CD4-positive, alpha-beta memory T cell (primary cell): ENCODE measurements around the gene GLS. TPM values are rescaled to one million over a fixed set of nuclear protein-coding genes. Genes with fewer than 3 reads are reported as not detected.

ENCODE experiments used
- CTCF ChIA-PET: fragments of 350-600 bp; sonication (Branson Sonifier 250); formaldehyde crosslinking; loops from one replicate; lab custom pipeline; 2021; ENCODE audit warnings: inconsistent platforms; ENCODE audit not compliant: partially characterized antibody; lab: Charles Lee
- POLR2A ChIA-PET: fragments of 350-600 bp; sonication (Branson Sonifier 250); formaldehyde crosslinking; loops from one replicate; lab custom pipeline; 2021; ENCODE audit not compliant: partially characterized antibody; lab: Charles Lee
- DNase-seq, 5 donors: peaks; one replicate each; pipeline versions ENCODE4 v3.0.0 to v3.0.0-alpha.2; 2020 to 2022; ENCODE audit warnings: mixed read lengths in 1 of 5
- H3K27ac ChIP-seq: one replicate; pipeline ENCODE4 v1.7.0; 2013; ENCODE audit warnings: low read depth, low read length
- H3K27me3 ChIP-seq: 2 replicates; pipeline ENCODE4 v1.7.0; 2013; ENCODE audit warnings: mild to moderate bottlenecking, low read length, moderate library complexity; ENCODE audit not compliant: insufficient read depth
- H3K36me3 ChIP-seq: 2 replicates; pipeline ENCODE4 v1.7.0; 2013; ENCODE audit warnings: mild to moderate bottlenecking, low read length, moderate library complexity; ENCODE audit not compliant: insufficient read depth
- H3K4me1 ChIP-seq: 2 replicates; pipeline ENCODE4 v1.7.0; 2013; ENCODE audit warnings: mild to moderate bottlenecking, low read length, moderate library complexity; ENCODE audit not compliant: insufficient read depth
- H3K4me3 ChIP-seq, 2 donors: one replicate each; pipeline ENCODE4 v1.7.0; 2013; ENCODE audit warnings: low read length in 2 of 2, mild to moderate bottlenecking in 1 of 2
- H3K9me3 ChIP-seq, 2 donors: one replicate each; pipeline ENCODE4 v1.7.0; 2013; ENCODE audit warnings: low read length in 2 of 2, control low read depth in 1 of 2; ENCODE audit not compliant: control insufficient read depth in 1 of 2
- H3K27ac Mint-ChIP-seq, 7 donors: one replicate each; pipeline ENCODE4 v1.8.0; 2020 to 2021; ENCODE audit warnings: mixed read lengths in 7 of 7, mild to moderate bottlenecking in 6 of 7, inconsistent platforms in 3 of 7, moderate library complexity in 3 of 7
- H3K27me3 Mint-ChIP-seq, 2 donors: one replicate each; pipeline ENCODE4 v1.8.0; 2020 to 2021; ENCODE audit warnings: mixed read lengths in 2 of 2
- H3K36me3 Mint-ChIP-seq, 2 donors: one replicate each; pipeline ENCODE4 v1.8.0; 2020 to 2021; ENCODE audit warnings: mixed read lengths in 2 of 2, inconsistent platforms in 1 of 2, mild to moderate bottlenecking in 1 of 2
- H3K4me1 Mint-ChIP-seq, 4 donors: one replicate each; pipeline ENCODE4 v1.8.0; 2020 to 2021; ENCODE audit warnings: mixed read lengths in 4 of 4, mild to moderate bottlenecking in 1 of 4
- H3K4me3 Mint-ChIP-seq, 8 donors: one replicate each; pipeline ENCODE4 v1.8.0; 2020 to 2021; ENCODE audit warnings: mixed read lengths in 8 of 8, mild to moderate bottlenecking in 7 of 8, moderate library complexity in 6 of 8, inconsistent platforms in 3 of 8
- H3K9me3 Mint-ChIP-seq, 8 donors: one replicate each; pipeline ENCODE4 v1.8.0; 2020 to 2021; ENCODE audit warnings: mixed read lengths in 8 of 8, mild to moderate bottlenecking in 5 of 8, inconsistent platforms in 3 of 8, moderate library complexity in 1 of 8
- intact Hi-C: fragments of 100-400 bp; cut with micrococcal nuclease; formaldehyde crosslinking; loops from one replicate; pipeline ENCODE4 v1.15.1; 2023
- polyA plus RNA-seq, 2 donors: library from polyadenylated mRNA; unstranded; fragments of 300-500 nt; fragmentation: Illumina TruSeq; gene quantifications; one replicate each; pipeline ENCODE4 v1.2.3, GENCODE V29; 2021
- total RNA-seq, 2 experiments: library from RNA; stranded (reverse); gene quantifications; one replicate each; pipeline ENCODE4 v1.2.3, GENCODE V29; 2021

Gene GLS
- total and polyA plus RNA-seq, 4 experiments from 2014 or later: 27.0 to 208 (median 132) TPM

DNA sequence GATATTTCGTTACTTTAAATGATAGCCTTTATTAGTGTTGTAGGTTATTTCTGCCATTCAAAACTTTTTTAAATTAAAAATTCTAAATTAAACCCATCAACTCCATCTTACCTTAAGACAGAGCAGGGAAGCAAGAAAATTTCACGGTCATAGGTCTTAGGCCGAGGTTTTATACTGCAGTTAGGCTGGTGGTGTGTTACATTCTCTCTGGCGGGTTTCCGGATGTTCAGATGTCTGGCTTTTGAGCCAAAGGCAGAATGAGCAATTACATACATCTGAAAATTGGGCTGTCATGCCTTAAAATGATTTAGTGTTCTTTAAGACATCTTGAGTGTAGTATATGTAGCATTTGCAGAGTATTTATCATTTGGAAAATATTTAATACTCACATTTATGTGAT is 27.9 kb downstream of the GLS start:
- ChIA-PET POLR2A (no interaction called here), CTCF (no interaction called here)
- peaks cover 10% of the 10 kb centered on the region for H3K36me3 ChIP-seq
- Mint-ChIP-seq H3K36me3 (peaks cover 26 to 57% of the 10 kb centered on the region in 2 donors), H3K27me3 (no peaks in the 10 kb centered on the region), H3K9me3 (no peaks in the 10 kb centered on the region), H3K27ac (peak overlapping the region in 1 of 7 donors; percentile 30), H3K4me3 (no peak overlapping the region), H3K4me1 (peaks cover 22 to 37% (median 25%) of the 10 kb centered on the region in 4 donors)
- H3K4me3 ChIP-seq: no peak overlapping the region
- H3K27me3 ChIP-seq: no peaks in the 10 kb centered on the region
- intact Hi-C loops: no loop called here
- H3K9me3 ChIP-seq: no peaks in the 10 kb centered on the region
- DNase-seq: no peak
- H3K27ac ChIP-seq: no peak overlapping the region
- peaks cover 16% of the 10 kb centered on the region for H3K4me1 ChIP-seq

GRCh38 chr2:190909680-190910079 is 29.1 kb downstream of the GLS start:
- H3K27ac Mint-ChIP-seq: peak overlapping the region in 1 of 7 donors; percentile 80

DNA sequence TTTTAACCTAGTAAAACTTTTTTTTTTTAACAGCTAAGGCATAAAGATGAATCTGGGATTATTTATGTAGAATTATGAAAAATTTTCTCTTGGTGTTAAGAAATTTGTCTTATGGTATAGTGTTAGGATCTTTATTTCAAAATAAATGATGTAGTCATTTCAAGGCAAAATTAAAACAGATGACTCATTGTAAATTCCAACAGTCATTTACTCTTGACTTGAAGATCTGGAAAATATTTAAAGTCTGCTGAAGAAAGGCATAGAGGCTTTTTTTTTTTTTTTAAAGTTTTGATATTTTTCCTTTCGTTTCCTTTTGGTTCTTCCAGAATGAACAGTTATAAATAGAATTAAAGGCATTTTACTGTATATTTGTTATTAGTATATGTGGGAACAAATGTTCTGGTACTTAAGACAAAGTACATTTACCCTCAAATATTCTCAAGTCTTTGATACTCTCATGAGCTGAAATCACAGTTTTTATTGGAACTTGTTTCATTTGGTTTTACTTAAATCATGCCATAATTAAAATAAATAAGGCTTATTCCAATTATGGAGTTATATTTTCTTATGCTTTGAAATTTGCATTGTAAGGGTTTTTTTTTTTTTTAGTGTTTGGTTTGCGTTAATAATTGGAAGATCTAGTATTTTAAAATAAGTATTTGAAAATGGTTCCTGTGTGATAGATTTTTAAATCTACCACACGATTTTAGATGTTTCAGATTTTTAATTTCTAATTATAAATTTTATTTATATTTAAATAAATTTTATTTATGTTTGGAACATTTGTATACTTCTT is 29.9 kb downstream of the GLS start:
- Mint-ChIP-seq H3K4me1 (peaks cover 21 to 27% (median 22%) of the 10 kb centered on the region in 4 donors), H3K27ac (peak overlapping the region in 2 of 7 donors; percentile 29 to 38)

More at GRCh38 chr2:190909680-190910079, 29.1 kb downstream of the GLS start:
- Histone ChIP-seq H3K4me3 (no peak overlapping the region), H3K27me3 (no peaks in the 10 kb centered on the region), H3K9me3 (no peaks in the 10 kb centered on the region), H3K4me1 (peaks cover 16% of the 10 kb centered on the region), H3K36me3 (peaks cover 9% of the 10 kb centered on the region), H3K27ac (no peak overlapping the region)
- ChIA-PET CTCF (no interaction called here), POLR2A (interaction anchor here (2.7 kb wide), 1 partner anchor 28 kb away, joined by 8 read pairs; no protein-coding TSS in a partner anchor)
- peaks cover 19 to 30% (median 23%) of the 10 kb centered on the region in 4 donors for H3K4me1 Mint-ChIP-seq
- H3K27me3 Mint-ChIP-seq: no peaks in the 10 kb centered on the region
- DNase-seq: no peak
- H3K36me3 Mint-ChIP-seq: peaks cover 18 to 50% of the 10 kb centered on the region in 2 donors
- no peak overlapping the region for H3K4me3 Mint-ChIP-seq
- H3K9me3 Mint-ChIP-seq: no peaks in the 10 kb centered on the region
- intact Hi-C loops: no loop called here

GRCh38 chr2:190911813-190912212 is 31.2 kb downstream of the GLS start:
- ChIA-PET CTCF (interaction anchor here (0.9 kb wide), 1 partner anchor 62 kb away, joined by 3 read pairs; no protein-coding TSS in a partner anchor), POLR2A (interaction anchor here (2.7 kb wide), 1 partner anchor 30 kb away, joined by 8 read pairs; no protein-coding TSS in a partner anchor)
- H3K4me1 ChIP-seq: peaks cover 16% of the 10 kb centered on the region
- Mint-ChIP-seq H3K36me3 (peaks cover 24 to 48% of the 10 kb centered on the region in 2 donors), H3K4me3 (peak overlapping the region in 2 of 8 donors; percentile 17 to 40), H3K27me3 (no peaks in the 10 kb centered on the region), H3K9me3 (no peaks in the 10 kb centered on the region), H3K27ac (peak overlapping the region in 6 of 7 donors; percentile 10 to 71 (median 30)), H3K4me1 (peaks cover 22 to 30% (median 26%) of the 10 kb centered on the region in 4 donors)
- no peak for DNase-seq
- peaks cover 13% of the 10 kb centered on the region for H3K36me3 ChIP-seq
- H3K4me3 ChIP-seq: no peak overlapping the region
- no peaks in the 10 kb centered on the region for H3K27me3 ChIP-seq
- intact Hi-C loops: no loop called here
- no peaks in the 10 kb centered on the region for H3K9me3 ChIP-seq
- H3K27ac ChIP-seq: no peak overlapping the region

More for the DNA sequence above, 29.9 kb downstream of the GLS start:
- Mint-ChIP-seq H3K4me3 (no peak overlapping the region), H3K27me3 (no peaks in the 10 kb centered on the region), H3K36me3 (peaks cover 18 to 45% of the 10 kb centered on the region in 2 donors), H3K9me3 (no peaks in the 10 kb centered on the region)
- H3K4me1 ChIP-seq: peaks cover 16% of the 10 kb centered on the region
- no peaks in the 10 kb centered on the region for H3K27me3 ChIP-seq
- no peak for DNase-seq
- no peak overlapping the region for H3K27ac ChIP-seq
- POLR2A ChIA-PET: interaction anchor here (2.7 kb wide), 1 partner anchor 29 kb away, joined by 8 read pairs; no protein-coding TSS in a partner anchor
- peaks cover 6% of the 10 kb centered on the region for H3K36me3 ChIP-seq
- CTCF ChIA-PET: interaction anchor here (0.9 kb wide), 1 partner anchor 60 kb away, joined by 3 read pairs; no protein-coding TSS in a partner anchor
- H3K4me3 ChIP-seq: no peak overlapping the region
- no peaks in the 10 kb centered on the region for H3K9me3 ChIP-seq
- intact Hi-C loops: no loop called here

DNA sequence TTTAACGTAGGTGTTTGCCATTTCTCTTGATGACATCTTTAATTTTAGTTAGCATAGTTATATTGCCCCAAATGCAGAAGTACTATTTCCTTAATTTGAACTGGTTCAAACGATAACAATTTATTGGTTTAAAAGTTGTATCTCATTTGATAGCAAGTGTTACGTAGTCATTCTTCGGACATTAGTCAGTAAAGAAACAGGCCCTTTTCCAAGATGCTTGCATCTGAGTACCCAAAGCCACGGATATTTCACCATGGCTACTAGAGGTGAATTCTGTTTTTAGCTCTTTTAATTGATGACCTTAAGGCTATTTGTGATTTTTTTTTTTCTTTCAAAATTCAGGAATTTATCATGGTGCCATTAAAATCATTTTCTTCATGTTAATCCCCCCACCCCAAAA is 32.1 kb downstream of the GLS start:
- Histone ChIP-seq H3K36me3 (peaks cover 18% of the 10 kb centered on the region), H3K27ac (no peak overlapping the region), H3K9me3 (no peaks in the 10 kb centered on the region), H3K4me3 (no peak overlapping the region), H3K27me3 (no peaks in the 10 kb centered on the region), H3K4me1 (peaks cover 16% of the 10 kb centered on the region)
- ChIA-PET CTCF (interaction anchor here (1.1 kb wide), 1 partner anchor 62 kb away, joined by 4 read pairs; no protein-coding TSS in a partner anchor), POLR2A (interaction anchor here (0.6 kb wide), 1 partner anchor 34 kb away, joined by 3 read pairs; no protein-coding TSS in a partner anchor)
- no peak overlapping the region for H3K4me3 Mint-ChIP-seq
- intact Hi-C loops: no loop called here
- H3K9me3 Mint-ChIP-seq: no peaks in the 10 kb centered on the region
- no peaks in the 10 kb centered on the region for H3K27me3 Mint-ChIP-seq
- H3K4me1 Mint-ChIP-seq: peaks cover 26 to 37% (median 32%) of the 10 kb centered on the region in 4 donors
- peak overlapping the region in 4 of 7 donors; percentile 13 to 71 (median 18) for H3K27ac Mint-ChIP-seq
- H3K36me3 Mint-ChIP-seq: peaks cover 30 to 52% of the 10 kb centered on the region in 2 donors
- DNase-seq: no peak

DNA sequence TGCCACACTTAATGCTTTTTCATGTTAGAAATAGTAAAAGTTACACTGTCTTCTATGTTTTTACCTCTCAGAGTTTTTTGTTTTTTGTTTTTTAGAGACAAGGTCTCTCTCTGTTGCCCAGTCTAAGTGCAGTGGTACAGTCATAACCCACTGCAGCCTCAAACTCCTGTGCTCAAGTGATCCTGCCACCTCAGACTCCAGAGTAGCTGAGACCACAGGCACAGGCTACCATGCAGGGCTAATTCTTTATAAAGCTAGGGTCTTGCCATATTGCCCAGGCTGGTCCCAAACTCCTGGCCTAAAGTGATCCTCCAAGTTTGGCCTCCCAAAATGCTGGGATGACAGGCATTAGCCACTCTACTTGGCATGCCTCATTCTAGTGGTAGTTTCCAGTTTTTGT is 33.1 kb downstream of the GLS start:
- Histone ChIP-seq H3K9me3 (no peaks in the 10 kb centered on the region), H3K4me3 (no peak overlapping the region), H3K36me3 (peaks cover 18% of the 10 kb centered on the region), H3K4me1 (peaks cover 25% of the 10 kb centered on the region), H3K27me3 (no peaks in the 10 kb centered on the region), H3K27ac (no peak overlapping the region)
- H3K27me3 Mint-ChIP-seq: no peaks in the 10 kb centered on the region
- ChIA-PET CTCF (interaction anchor here (1.1 to 2.9 kb wide), 2 partner anchors 63 kb away, joined by 4 to 9 read pairs; no protein-coding TSS in a partner anchor), POLR2A (no interaction called here)
- peaks cover 38 to 60% of the 10 kb centered on the region in 2 donors for H3K36me3 Mint-ChIP-seq
- DNase-seq: no peak
- intact Hi-C loops: no loop called here
- H3K4me1 Mint-ChIP-seq: peaks cover 30 to 44% (median 35%) of the 10 kb centered on the region in 4 donors
- H3K4me3 Mint-ChIP-seq: no peak overlapping the region
- H3K27ac Mint-ChIP-seq: peak overlapping the region in 6 of 7 donors; percentile 8 to 43 (median 22)
- no peaks in the 10 kb centered on the region for H3K9me3 Mint-ChIP-seq

GRCh38 chr2:190916829-190917228 is 36.2 kb downstream of the GLS start:
- peak overlapping the region in 1 of 8 donors; percentile 20 for H3K4me3 Mint-ChIP-seq
- H3K36me3 ChIP-seq: peaks cover 22% of the 10 kb centered on the region
- peak overlapping the region in 1 of 7 donors; percentile 40 for H3K27ac Mint-ChIP-seq
- H3K36me3 Mint-ChIP-seq: peaks cover 41 to 57% of the 10 kb centered on the region in 2 donors
- H3K27ac ChIP-seq: no peak overlapping the region
- CTCF ChIA-PET: interaction anchor here (2.9 kb wide), 1 partner anchor 67 kb away, joined by 9 read pairs; no protein-coding TSS in a partner anchor
- H3K9me3 Mint-ChIP-seq: no peaks in the 10 kb centered on the region
- POLR2A ChIA-PET: interaction anchor here (1.6 to 3.5 kb wide), 2 partner anchors 35 to 36 kb away, joined by 6 to 13 read pairs; partner anchors contain the start of gene GLS
- H3K4me1 ChIP-seq: peaks cover 12% of the 10 kb centered on the region
- H3K27me3 Mint-ChIP-seq: no peaks in the 10 kb centered on the region
- intact Hi-C loops: no loop called here
- H3K27me3 ChIP-seq: no peaks in the 10 kb centered on the region
- H3K9me3 ChIP-seq: no peaks in the 10 kb centered on the region
- H3K4me3 ChIP-seq: no peak overlapping the region
- peak in 1 of 5 donors; percentile 10 for DNase-seq
- peaks cover 22 to 36% (median 28%) of the 10 kb centered on the region in 4 donors for H3K4me1 Mint-ChIP-seq
